SK-N-SH treated with all-trans-retinoic acid at 6 μM for 48 hours (cell line): ENCODE results near the gene EDAR.

Experiments used
- ATAC-seq: fragments of 200-7000 bp; cut with Tn5 transposase; 3 replicates; pipeline ENCODE4 v1.9.1; 2020; ENCODE audit warnings: mild to moderate bottlenecking, moderate library complexity
- ARNTL ChIP-seq: fragments of 450-650 bp; formaldehyde crosslinking; IDR thresholded peaks from 2 replicates; pipeline ENCODE4 v1.5.0; 2020; ENCODE audit warnings: low read depth, mild to moderate bottlenecking, moderate library complexity, borderline replicate concordance
- BACH2 ChIP-seq: fragments of 250-450 bp; sonication (Bioruptor Pico); IDR thresholded peaks from 2 replicates; pipeline ENCODE4 v1.9.0; 2021; ENCODE audit warnings: mild to moderate bottlenecking, borderline replicate concordance
- ESRRG ChIP-seq: fragments of 250-450 bp; sonication (Bioruptor Pico); IDR thresholded peaks from 2 replicates; pipeline ENCODE4 v1.6.1; 2021; ENCODE audit warnings: mild to moderate bottlenecking
- GLIS3 ChIP-seq: fragments of 250-450 bp; sonication (Bioruptor Pico); IDR thresholded peaks from 2 replicates; pipeline ENCODE4 v1.5.0; 2020; ENCODE audit warnings: mild to moderate bottlenecking, moderate library complexity
- ISL1 ChIP-seq: fragments of 250-450 bp; sonication (Bioruptor Pico); IDR thresholded peaks from 2 replicates; pipeline ENCODE4 v2.1.2; 2022; ENCODE audit warnings: mild to moderate bottlenecking, moderate library complexity
- OSR1 ChIP-seq: fragments of 250-450 bp; sonication (Bioruptor Pico); IDR thresholded peaks from 2 replicates; pipeline ENCODE4 v1.8.0; 2022; ENCODE audit warnings: moderate library complexity, mild to moderate bottlenecking, inconsistent platforms
- PPARA ChIP-seq: fragments of 250-450 bp; sonication (Bioruptor Pico); IDR thresholded peaks from 2 replicates; pipeline ENCODE4 v1.5.0; 2020; ENCODE audit warnings: mild to moderate bottlenecking, borderline replicate concordance
- RARB ChIP-seq: fragments of 250-450 bp; sonication (Bioruptor Pico); IDR thresholded peaks from 2 replicates; pipeline ENCODE4 v1.8.0; 2021; ENCODE audit warnings: mild to moderate bottlenecking, moderate library complexity
- SNAI2 ChIP-seq: fragments of 250-450 bp; sonication (Bioruptor Pico); IDR thresholded peaks from 2 replicates; pipeline ENCODE4 v1.5.0; 2020; ENCODE audit warnings: mild to moderate bottlenecking, moderate library complexity
- TCF4 ChIP-seq: fragments of 250-450 bp; sonication (Bioruptor Pico); IDR thresholded peaks from 2 replicates; pipeline ENCODE4 v1.8.0; 2021; ENCODE audit warnings: mild to moderate bottlenecking, moderate library complexity, borderline replicate concordance
- TOX ChIP-seq: fragments of 250-450 bp; sonication (Bioruptor Pico); IDR thresholded peaks from 2 replicates; pipeline ENCODE4 v1.8.0; 2021; ENCODE audit warnings: mild to moderate bottlenecking, moderate library complexity, borderline replicate concordance
- ZC3H10 ChIP-seq: fragments of 250-450 bp; sonication (Bioruptor Pico); IDR thresholded peaks from 2 replicates; pipeline ENCODE4 v1.5.1; 2021; ENCODE audit warnings: mild to moderate bottlenecking, moderate library complexity
- ZFP3 ChIP-seq: fragments of 250-450 bp; sonication (Bioruptor Pico); IDR thresholded peaks from 2 replicates; pipeline ENCODE4 v1.5.0; 2020; ENCODE audit warnings: mild to moderate bottlenecking, moderate library complexity
- ZFP30 ChIP-seq: fragments of 450-650 bp; formaldehyde crosslinking; IDR thresholded peaks from 2 replicates; pipeline ENCODE4 v1.5.0; 2022; ENCODE audit warnings: mild to moderate bottlenecking, moderate library complexity
- ZNF565 ChIP-seq: fragments of 450-650 bp; formaldehyde crosslinking; conservative IDR thresholded peaks from 2 replicates; pipeline ENCODE4 v1.5.0; 2020; ENCODE audit warnings: low read depth, mild to moderate bottlenecking, moderate library complexity
- ZNF70 ChIP-seq: fragments of 450-650 bp; formaldehyde crosslinking; IDR thresholded peaks from 2 replicates; pipeline ENCODE4 v1.5.0; 2020; ENCODE audit warnings: mild to moderate bottlenecking, moderate library complexity
- ZNF8 ChIP-seq: fragments of 450-650 bp; formaldehyde crosslinking; IDR thresholded peaks from 2 replicates; pipeline ENCODE4 v1.5.0; 2020; ENCODE audit warnings: mild to moderate bottlenecking, moderate library complexity
- TF ChIP-seq, protein P1 (sequence below): fragments of 250-450 bp; sonication (Bioruptor Pico); IDR thresholded peaks from 2 replicates; pipeline ENCODE4 v1.5.1; 2020; ENCODE audit warnings: low read depth, mild to moderate bottlenecking, moderate library complexity
- TF ChIP-seq, protein P2 (sequence below): fragments of 250-450 bp; sonication (Bioruptor Pico); IDR thresholded peaks from 2 replicates; pipeline ENCODE4 v1.8.0; 2020; ENCODE audit warnings: mild to moderate bottlenecking, moderate library complexity, borderline replicate concordance
- TF ChIP-seq, protein P3 (sequence below): fragments of 250-450 bp; sonication (Bioruptor Pico); IDR thresholded peaks from 2 replicates; pipeline ENCODE4 v1.5.0; 2020; ENCODE audit warnings: mild to moderate bottlenecking, moderate library complexity
- TF ChIP-seq, protein P4 (sequence below): fragments of 250-450 bp; sonication (Bioruptor Pico); IDR thresholded peaks from 2 replicates; pipeline ENCODE4 v1.5.1; 2021; ENCODE audit warnings: mild to moderate bottlenecking, moderate library complexity
- TF ChIP-seq, protein P5 (sequence below): fragments of 250-450 bp; sonication (Bioruptor Pico); IDR thresholded peaks from 2 replicates; pipeline ENCODE4 v1.8.0; 2021; ENCODE audit warnings: low read depth, mild to moderate bottlenecking, moderate library complexity, borderline replicate concordance

EDAR gene

DNA sequence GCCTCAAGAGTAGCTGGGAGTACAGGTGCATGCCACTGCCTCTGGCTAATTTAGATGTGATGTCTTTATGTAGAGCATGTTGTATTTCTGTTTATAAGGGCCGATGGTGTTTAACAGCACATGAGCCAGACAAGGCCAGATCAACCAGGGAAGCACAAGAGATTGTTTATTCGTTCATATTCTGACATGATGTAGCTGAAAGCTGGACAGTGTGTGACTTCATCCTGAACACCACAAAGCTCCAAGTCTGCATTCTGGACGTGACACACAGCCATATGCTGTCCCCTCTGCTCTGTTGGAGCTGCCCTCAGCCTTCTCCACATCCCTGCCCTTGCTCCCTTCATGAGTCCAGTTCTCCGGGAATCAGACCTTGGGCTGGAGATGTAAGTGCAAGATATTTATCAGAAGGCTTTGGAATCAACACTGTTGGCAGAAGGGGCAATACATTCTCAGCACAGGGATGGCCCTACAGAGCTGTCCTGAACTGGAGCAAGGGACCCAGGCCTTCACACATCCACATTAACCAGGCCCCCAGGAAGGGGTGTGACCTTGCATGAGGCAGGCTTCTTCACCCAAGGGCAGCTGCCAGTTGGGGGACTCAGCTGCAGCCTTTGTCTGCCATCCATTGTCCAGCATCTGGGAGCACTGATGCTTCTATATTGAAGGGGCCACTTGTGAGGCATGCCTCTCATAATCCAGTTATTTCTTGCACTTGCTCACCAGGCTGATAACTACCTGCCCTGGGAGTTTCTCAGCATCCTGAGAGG, 38.5 kb downstream of the EDAR start:
- TF ChIP-seq, protein P1, sequence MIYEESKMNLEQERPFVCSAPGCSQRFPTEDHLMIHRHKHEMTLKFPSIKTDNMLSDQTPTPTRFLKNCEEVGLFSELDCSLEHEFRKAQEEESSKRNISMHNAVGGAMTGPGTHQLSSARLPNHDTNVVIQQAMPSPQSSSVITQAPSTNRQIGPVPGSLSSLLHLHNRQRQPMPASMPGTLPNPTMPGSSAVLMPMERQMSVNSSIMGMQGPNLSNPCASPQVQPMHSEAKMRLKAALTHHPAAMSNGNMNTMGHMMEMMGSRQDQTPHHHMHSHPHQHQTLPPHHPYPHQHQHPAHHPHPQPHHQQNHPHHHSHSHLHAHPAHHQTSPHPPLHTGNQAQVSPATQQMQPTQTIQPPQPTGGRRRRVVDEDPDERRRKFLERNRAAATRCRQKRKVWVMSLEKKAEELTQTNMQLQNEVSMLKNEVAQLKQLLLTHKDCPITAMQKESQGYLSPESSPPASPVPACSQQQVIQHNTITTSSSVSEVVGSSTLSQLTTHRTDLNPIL (CRISPR knock-in tag), result no peak
- no peak for TF ChIP-seq ISL1 (CRISPR knock-in tag)
- TF ChIP-seq ESRRG (CRISPR knock-in tag), result no peak
- TF ChIP-seq, protein P2, sequence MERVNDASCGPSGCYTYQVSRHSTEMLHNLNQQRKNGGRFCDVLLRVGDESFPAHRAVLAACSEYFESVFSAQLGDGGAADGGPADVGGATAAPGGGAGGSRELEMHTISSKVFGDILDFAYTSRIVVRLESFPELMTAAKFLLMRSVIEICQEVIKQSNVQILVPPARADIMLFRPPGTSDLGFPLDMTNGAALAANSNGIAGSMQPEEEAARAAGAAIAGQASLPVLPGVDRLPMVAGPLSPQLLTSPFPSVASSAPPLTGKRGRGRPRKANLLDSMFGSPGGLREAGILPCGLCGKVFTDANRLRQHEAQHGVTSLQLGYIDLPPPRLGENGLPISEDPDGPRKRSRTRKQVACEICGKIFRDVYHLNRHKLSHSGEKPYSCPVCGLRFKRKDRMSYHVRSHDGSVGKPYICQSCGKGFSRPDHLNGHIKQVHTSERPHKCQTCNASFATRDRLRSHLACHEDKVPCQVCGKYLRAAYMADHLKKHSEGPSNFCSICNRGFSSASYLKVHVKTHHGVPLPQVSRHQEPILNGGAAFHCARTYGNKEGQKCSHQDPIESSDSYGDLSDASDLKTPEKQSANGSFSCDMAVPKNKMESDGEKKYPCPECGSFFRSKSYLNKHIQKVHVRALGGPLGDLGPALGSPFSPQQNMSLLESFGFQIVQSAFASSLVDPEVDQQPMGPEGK (CRISPR knock-in tag), result no peak
- TF ChIP-seq SNAI2 (CRISPR knock-in tag), result no peak
- no peak for TF ChIP-seq ZNF565 (CRISPR knock-in tag)
- TF ChIP-seq, protein P3, sequence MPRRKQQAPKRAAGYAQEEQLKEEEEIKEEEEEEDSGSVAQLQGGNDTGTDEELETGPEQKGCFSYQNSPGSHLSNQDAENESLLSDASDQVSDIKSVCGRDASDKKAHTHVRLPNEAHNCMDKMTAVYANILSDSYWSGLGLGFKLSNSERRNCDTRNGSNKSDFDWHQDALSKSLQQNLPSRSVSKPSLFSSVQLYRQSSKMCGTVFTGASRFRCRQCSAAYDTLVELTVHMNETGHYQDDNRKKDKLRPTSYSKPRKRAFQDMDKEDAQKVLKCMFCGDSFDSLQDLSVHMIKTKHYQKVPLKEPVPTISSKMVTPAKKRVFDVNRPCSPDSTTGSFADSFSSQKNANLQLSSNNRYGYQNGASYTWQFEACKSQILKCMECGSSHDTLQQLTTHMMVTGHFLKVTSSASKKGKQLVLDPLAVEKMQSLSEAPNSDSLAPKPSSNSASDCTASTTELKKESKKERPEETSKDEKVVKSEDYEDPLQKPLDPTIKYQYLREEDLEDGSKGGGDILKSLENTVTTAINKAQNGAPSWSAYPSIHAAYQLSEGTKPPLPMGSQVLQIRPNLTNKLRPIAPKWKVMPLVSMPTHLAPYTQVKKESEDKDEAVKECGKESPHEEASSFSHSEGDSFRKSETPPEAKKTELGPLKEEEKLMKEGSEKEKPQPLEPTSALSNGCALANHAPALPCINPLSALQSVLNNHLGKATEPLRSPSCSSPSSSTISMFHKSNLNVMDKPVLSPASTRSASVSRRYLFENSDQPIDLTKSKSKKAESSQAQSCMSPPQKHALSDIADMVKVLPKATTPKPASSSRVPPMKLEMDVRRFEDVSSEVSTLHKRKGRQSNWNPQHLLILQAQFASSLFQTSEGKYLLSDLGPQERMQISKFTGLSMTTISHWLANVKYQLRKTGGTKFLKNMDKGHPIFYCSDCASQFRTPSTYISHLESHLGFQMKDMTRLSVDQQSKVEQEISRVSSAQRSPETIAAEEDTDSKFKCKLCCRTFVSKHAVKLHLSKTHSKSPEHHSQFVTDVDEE (CRISPR knock-in tag), result no peak
- no peak for TF ChIP-seq ZFP3 (CRISPR knock-in tag)
- no peak for TF ChIP-seq ZNF8 (CRISPR knock-in tag)
- TF ChIP-seq TCF4 (CRISPR knock-in tag), result no peak
- TF ChIP-seq ZNF70 (CRISPR knock-in tag), result no peak
- TF ChIP-seq PPARA (CRISPR knock-in tag), result no peak
- TF ChIP-seq ARNTL (CRISPR knock-in tag), result no peak
- TF ChIP-seq, protein P4, sequence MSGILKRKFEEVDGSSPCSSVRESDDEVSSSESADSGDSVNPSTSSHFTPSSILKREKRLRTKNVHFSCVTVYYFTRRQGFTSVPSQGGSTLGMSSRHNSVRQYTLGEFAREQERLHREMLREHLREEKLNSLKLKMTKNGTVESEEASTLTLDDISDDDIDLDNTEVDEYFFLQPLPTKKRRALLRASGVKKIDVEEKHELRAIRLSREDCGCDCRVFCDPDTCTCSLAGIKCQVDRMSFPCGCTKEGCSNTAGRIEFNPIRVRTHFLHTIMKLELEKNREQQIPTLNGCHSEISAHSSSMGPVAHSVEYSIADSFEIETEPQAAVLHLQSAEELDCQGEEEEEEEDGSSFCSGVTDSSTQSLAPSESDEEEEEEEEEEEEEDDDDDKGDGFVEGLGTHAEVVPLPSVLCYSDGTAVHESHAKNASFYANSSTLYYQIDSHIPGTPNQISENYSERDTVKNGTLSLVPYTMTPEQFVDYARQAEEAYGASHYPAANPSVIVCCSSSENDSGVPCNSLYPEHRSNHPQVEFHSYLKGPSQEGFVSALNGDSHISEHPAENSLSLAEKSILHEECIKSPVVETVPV, result no peak
- no peak for TF ChIP-seq OSR1
- TF ChIP-seq BACH2 (CRISPR knock-in tag), result no peak
- no peak for TF ChIP-seq ZC3H10 (CRISPR knock-in tag)
- TF ChIP-seq, protein P5, sequence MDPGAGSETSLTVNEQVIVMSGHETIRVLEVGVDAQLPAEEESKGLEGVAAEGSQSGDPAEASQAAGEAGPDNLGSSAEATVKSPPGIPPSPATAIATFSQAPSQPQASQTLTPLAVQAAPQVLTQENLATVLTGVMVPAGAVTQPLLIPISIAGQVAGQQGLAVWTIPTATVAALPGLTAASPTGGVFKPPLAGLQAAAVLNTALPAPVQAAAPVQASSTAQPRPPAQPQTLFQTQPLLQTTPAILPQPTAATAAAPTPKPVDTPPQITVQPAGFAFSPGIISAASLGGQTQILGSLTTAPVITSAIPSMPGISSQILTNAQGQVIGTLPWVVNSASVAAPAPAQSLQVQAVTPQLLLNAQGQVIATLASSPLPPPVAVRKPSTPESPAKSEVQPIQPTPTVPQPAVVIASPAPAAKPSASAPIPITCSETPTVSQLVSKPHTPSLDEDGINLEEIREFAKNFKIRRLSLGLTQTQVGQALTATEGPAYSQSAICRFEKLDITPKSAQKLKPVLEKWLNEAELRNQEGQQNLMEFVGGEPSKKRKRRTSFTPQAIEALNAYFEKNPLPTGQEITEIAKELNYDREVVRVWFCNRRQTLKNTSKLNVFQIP (CRISPR knock-in tag), result no peak
- TF ChIP-seq TOX (CRISPR knock-in tag), result no peak
- no peak for ATAC-seq

DNA sequence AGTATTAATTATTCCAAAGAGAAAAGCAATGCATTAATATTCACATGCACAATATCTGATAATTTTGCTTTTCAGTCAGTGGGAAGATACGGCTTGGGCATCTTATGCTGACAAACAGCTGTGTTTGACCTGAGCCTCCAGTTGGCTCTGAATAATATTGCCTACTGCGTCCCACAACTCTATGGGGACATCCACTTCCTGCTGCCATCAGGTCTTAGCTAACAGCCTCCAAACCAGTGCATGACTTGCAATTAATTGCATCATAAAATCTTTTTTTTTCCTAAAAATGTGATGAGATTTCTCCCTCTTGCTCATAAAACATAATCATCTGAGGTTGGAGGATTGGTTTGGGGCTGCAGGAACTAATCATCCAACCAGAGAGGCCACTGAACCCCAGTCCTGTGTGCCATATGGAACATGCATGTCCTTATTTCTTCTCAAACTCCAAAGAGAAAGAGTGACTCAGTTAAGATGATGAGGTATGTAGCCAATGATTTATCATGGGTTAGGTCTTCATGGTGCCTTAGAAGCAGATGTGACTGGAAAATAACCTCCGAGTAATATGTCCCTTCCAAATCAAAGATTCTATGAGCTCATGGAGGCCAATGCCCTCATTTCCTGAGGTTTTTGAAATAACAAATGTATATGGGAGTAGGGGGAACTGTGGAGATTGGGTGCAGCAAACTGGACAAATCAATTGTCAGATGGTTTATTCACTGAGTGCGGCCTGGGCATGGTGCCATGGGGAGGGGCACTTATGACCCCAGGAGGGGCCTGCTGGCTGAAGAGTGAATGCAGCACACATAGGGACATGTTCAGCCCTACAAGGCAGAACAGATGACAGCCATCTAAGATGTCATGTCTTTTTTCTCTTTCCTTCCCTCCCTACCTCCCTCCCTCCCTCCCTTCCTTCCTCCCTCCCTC, 39.4 kb downstream of the EDAR start:
- ATAC-seq, result no peak
- TF ChIP-seq TCF4 (CRISPR knock-in tag), result no peak
- TF ChIP-seq ARNTL (CRISPR knock-in tag), result no peak
- no peak for TF ChIP-seq GLIS3
- TF ChIP-seq, protein P5 (CRISPR knock-in tag), result no peak
- TF ChIP-seq, protein P2 (CRISPR knock-in tag), result no peak
- TF ChIP-seq ZFP30 (CRISPR knock-in tag), result no peak
- TF ChIP-seq ISL1 (CRISPR knock-in tag), result no peak
- no peak for TF ChIP-seq PPARA (CRISPR knock-in tag)
- TF ChIP-seq RARB (CRISPR knock-in tag), result no peak
